NCI-H146 (cell line): ENCODE measurements around the gene CIT.
"Not testable (repeated sequence)": the region's sequence is repeated elsewhere in the genome, so short reads cannot be mapped to it uniquely, and the experiment has no call there.

Experiments used
- DNase-seq: peaks from one replicate; lab custom pipeline; 2025; lab: John Stamatoyannopoulos, UW

The CIT gene

DNA sequence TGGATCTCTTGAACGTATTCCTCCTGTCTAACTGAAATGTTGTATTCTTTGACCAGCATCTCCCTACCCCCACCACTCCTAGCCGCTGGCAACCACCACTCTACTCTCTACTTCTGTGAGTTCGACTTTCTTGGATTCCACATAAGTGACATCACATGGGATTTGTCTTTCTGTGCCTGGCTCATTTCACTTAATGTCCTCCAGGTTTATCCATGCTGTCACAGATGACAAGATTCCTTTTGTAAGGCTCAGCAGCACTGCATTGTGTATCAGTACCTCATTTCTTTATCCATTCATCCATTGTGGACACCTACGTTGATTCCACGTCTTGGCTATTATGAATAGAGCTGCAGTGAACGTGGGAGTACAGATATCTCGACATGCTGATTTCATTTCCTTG is 198.7 kb downstream of the CIT start:
- DNase-seq, result no peak

DNA sequence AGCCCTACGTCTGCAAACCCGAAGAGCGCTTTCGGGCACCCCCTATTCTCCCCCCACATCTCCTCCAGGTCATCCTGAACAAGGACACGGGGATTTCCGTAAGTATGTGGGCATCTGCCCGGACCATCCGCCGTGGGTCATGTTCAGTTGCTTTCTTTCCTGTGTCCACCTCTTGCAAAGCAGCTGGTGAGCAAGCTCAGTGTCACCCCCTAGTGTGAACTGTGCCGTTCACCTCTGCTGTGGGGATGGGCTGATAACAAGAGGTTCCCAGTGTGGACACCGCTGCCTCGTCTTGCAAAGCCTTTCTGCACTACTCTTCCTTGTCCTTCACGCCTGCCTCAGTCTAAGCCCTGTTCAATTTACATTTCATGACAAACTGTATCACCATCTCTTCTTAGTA is 200.5 kb downstream of the CIT start:
- DNase-seq, result no peak

DNA sequence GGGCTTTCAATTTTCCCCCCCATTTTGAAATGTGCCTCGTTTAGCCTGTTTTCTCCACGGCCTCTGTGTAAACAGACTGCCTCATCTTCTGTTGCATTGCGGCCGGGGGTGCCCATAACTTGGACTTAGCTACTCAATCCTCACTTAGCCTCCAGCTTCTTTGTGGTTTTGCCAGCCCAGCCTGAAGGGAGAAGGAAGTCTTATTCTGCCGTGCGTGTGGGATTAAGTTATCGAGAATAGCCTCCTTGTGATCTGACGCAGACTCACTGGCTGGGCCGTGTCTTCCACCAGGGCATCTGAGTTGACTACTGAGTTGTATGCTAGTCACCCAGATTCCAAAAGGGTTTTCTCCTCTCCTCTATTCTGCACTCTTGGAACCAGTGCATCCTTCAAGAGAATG is 201.1 kb downstream of the CIT start:
- DNase-seq, result no peak

DNA sequence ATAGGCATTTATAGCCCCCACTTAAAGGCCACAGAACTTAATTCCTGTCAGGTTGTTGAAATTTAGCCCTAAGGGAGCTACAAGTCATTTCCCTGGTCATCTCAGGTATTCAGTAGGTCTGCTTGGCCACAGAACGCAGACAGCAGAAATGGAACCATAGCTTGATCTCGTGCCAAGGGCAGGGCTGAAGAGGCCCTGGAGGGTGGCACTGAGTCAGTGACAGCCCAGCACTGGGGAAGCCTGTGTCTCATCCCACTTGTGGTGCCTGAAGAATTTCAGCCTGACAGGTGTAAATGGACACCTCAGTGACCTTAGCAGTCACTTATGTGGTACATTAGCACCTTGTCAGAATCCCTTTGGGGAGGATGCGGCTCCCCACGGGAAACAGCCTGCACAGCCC is 202.6 kb downstream of the CIT start:
- DNase-seq, result no peak

DNA sequence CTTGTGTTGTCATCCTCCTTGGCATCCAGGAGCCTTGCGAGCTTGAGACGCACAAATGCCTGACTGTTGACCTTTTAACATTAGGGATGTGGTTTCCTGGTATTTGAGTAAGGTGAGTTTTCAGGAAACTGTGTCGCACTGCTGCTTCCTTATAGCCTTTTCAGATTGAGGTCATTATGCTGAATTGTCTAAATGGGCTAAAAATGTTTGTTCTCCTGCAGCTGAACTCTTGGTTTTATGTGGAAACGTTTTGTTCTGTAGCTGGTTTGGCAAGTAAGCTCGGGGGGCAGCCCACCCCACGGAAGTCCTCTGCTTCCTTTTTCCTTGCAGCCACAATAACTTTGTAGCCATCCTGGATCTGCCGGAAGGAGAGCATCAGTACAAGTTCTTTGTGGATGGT is 203.5 kb downstream of the CIT start:
- DNase-seq, result no peak

DNA sequence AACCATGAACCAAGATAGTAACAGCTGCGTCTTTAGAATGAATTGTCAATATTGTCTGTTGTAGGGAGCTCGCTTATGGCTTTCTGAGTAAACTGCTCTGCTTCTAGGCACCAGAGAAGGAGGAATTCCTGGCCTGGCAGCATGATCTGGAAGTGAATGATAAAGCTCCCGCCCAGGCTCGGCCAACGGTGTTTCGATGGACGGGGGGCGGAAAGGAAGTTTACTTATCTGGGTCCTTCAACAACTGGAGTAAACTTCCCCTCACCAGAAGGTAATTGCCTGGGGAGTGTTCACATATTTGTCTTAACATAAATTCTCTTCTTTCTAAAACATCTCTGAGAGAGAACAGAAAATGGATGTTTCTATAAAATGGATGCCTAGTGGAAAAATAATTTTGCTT is 204.9 kb downstream of the CIT start:
- no peak for DNase-seq

DNA sequence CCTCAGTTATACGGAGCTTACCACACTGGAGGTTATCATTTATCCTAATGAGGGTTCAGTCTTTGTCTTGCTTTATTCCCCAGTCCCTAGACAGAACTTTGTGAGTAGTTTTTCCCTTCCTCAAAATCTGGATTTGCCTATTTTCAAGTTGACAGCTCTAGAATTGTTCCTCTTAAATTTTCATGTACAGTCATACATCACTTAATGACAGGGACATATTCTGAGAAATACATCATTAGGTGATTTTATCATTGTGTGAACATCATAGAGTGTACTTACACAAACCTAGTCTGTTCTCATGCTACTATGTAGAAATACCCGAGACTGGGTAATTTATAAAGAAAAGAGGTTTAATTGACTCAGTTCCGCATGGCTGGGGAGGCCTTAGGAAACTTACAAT is 206.1 kb downstream of the CIT start:
- no peak for DNase-seq

DNA sequence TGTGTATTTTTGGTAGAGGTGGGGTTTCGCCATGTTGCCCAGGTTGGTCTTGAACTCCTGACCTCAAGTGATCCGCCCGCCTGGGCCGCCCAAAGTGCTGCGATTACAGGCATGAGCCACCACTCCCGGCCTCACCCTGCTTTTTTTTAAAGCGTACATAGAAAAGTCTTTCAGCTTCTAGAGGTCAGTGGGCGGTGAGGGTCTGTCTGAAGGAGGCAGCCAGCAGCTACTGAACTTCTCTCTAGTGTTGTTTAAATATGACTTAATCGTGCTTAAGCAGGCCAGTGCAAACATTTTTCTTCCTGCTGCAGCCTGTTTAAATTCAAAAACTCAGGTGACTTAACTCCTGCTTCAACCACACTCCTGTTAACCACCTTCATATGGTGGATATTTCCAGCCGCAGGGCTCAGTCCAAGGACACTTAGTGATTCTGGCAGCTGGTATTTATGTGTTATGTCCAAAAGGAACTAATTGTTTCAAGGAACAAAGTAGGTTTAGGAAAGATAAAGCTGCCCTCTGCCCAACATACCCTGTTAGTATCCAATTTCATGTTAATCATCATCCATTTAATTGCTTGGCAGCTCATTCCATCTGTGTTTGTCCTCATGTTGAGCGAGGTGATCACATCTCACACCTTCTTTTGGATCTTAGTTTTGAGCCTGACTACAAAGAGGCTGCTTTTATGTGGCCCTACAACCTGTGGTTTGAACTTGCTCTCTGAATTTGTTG is 207.2 kb downstream of the CIT start:
- peak; percentile 76 for DNase-seq

DNA sequence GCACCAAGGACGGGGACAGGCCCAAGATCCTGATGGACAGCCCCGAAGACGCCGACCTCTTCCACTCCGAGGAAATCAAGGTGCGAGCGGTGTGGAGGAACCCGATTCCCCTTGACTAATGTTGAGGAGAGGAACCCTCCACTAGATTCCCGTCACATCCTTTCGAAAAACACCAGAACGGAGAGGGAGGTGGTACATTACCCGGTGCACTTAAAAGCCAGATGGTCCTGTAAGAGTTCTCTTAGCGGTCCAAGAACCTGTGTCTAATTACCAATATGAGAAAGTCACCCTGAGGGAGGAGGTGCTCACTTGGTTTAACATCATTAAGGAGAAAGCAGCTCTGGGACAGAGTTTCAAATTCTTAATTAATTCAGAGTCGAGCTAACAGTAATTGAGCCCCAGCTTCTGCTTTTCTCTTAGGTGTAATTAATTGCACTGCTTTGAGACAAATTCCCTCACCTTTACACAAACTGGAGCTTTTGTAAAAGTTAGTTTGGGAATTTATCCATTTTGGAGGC is 208.7 kb downstream of the CIT start:
- DNase-seq, result no peak

DNA sequence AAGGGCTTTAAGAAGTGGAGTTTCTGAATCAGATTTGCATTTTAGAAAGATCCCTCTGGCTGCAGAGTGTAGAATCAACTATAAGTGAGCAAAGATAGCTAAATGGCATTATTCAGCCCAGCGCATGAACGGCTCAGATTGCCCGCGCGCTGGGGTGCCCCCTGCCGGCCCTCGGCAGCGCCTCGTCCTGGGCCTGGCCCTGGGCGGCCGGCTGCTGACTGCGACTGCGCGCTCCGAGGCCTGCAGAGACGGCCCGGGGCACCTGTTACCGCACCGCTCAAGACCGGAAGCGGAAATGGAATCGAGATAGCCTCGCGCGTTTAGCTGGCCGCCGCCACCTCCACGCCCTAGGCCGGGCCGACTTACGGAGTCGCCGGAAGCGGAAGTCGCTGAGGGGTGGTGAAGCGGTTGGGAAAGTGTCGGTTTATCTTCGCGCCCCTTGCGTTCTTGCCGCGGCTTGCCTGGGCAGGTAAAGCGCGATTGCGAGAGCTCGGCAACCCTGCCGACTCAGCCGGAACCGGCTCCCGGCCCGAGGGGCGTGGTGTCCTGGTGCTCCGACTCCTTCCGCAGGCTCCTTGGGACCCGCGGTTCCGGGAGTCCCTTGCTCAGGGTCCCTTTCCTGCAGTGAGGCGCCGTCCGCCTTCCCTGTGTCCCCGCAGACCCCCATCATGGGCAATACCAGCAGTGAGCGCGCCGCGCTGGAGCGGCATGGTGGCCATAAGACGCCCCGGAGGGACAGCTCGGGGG is 209.4 kb downstream of the CIT start, which contains the start of gene PRKAB1:
TSS of gene PRKAB1 (plus strand) at position 557 of the 747 bp plus-strand sequence. CDS start at position 669, 112 bp downstream.
- peak; percentile 98 for DNase-seq

DNA sequence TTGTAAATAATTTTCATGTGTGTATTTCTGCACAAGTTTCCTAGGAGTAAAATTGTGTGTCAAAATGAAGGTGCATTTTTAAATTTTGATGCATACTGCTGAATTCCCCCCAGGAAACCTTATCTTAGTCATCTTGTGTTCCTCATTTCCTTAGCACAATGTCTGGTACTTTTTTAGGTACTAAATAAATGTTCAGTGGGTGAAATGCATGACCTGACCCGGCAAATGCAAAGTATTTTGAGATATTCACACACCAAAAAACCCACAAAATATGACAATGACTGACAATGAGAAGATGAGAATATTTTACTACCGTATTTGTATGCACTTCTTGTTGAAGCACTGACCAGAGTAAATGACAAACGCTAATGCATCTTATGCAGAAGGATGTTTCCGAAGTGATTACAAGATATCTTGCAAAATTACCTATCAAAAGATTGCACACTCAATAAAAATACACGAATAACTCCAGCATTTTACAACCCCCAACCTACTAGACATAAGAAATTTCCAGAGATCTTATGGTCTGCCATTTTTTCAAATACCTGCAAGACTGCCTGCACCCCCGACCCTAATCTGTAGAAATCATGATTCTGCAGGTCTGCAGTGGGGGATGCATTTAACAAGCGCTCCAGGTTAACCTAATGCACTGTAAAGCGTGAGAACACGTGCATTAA is 210.1 kb downstream of the CIT start:
- DNase-seq, result peak; percentile 82

DNA sequence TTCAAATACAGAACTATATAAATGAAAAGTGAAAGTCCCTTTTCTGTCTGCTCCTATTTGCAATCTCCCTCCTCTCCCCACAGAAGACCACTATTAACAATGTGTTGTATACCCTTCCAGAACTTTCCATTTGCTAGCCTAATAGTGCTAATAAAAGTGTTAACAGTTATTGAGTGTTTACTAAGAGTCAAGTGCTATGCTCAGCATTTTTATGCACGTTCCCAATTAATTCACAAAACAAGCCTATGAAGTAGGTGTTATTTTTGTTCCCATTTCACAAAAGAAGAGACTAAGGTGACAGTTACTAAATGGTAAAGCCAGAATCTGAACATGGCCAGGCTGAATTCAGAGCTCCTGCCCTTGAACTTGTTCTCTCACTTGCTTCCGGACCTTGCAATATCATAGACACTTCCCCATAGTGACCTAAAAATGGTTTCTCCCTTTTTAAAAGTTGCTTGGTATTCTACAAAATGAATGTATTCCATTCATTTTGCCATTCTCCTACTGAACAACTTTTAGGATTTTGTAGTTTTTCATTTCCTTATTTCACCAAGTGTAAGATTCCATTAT is 210.8 kb downstream of the CIT start:
- no peak for DNase-seq

DNA sequence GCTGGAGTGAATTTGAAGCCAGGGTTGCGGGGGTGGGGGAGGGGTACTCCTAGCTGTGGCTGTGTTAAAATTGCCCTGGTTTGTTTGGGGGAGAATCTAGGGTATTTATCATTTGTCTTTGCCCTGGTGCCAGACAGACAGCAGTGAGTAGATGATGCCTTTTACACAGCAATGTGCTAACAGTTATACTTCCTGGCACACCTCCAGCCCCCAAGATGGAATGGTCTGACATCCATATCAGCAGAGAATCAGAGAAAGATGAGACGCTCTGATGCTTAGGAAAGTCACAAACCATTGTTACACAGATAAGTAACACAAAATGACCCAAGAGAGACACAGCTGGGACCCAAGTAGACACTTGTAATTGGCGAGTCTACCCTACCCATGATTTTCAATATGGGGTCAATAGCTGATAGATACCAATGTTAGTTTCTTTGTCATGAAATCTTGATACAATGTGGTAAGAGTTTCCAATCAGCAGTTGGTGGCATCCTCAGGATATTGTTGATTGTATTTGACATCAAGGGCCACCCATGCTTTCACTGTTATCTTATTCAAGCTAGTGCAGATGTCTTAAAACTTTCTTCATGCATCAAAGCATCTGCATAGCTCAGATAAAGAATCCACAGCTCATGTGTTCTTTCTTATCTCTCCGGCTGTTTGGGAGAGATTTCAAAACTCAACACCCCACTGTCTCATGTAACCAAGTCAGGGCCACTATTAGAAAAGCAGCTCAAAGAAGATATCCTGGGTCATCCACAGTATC is 211.8 kb downstream of the CIT start:
- no peak for DNase-seq

DNA sequence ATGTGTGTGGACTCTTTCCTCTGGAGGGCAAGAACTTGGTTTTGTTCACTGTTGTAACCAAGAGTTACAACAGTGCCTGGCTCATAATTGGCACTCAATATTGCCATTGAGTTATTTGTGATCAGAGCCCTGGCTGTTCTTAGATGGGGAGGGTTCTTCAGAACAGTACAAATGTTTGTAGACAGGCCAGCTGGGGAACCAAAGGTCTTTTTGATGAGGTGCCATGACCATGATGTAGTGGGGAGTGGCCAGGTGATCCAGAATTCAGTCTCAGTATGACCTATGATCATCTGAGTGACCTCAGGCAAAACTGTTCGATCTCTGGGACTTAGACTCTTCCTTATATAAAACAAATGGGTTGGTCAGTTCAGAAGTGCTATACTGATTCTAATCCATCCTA is 212.5 kb downstream of the CIT start:
- no peak for DNase-seq

DNA sequence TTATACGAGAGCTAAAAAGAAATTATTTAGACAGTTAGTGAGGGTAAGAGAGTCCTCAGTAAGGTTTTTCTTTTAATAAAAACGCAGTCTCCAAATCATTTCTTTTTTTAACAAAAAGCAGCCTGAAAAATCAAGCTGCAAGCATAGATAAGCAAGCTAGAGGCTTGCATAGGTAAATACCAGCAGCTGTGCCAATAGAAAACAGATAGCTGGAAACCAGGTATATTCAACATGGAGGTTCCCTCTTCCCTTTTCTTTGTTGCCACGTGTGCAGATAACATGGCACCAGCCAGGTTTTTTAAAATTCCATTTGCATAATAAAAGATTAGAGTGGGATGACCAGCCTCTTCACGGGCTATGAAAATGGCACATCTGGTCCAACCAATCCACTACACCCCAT is 215.2 kb downstream of the CIT start:
- DNase-seq, result peak; percentile 61

DNA sequence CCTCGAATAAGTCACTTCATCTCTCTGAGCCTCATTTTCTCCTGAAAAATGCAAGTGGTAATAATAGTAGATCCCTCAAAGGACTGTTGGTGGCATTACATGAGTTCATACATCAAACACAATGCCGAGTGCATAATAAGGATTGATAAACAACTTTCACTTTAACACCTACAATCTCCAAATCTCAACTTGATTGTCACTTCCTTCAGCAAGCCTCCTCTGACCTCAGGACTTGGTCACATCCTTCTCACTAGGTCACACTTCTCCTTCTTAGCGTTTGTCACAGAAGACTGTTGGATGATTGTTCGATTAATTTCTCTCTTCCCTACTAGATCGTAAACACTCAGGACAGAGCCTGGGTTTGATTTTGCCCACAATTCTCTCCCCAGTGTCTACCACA is 217.0 kb downstream of the CIT start:
- DNase-seq, result no peak

DNA sequence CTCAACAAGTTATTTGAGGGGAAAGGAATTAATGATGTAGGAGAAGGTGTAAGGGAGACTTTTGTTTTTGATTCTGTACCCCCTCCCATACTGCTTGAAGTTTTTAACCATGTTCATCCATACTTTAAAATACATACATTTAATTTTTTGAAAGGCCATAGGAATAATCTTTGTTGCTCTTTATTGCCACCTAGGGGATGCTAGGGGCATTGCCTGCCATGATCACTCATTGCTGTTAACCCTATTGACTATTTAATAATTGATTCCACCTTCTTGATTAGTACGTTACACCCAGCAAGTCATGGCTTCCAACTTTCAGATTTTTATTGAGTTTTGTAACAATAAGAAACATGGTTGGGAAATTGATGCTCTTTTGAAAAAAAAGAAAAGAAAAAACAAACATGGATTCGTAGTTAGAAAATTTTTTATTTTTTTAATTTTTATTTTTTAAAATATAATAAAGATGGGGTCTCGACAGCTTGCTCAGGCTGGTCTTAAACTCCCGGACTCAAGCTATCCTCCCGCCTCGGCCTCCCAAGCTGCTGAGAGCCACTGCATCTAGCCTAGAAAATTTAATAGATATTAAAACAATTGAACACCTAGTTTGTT is 217.7 kb downstream of the CIT start:
- peak; percentile 47 for DNase-seq

DNA sequence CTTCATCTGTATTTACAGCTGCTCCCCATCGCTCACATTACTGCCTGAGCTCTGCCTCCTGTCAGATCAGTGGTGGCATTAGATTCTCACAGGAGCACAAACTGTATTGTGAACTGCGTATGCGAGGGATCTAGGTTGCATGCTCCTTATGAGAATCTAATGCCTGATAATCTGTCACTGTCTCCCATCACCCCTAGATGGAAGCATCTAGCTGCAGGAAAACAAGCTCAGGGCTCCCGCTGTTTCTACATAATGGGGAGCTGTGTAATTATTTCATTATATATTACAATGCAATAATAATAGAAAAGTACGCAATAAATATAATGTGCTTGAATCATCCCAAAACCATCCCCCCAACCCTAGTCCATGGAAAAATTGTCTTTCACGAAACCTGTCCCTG is 219.0 kb downstream of the CIT start:
- DNase-seq, result peak; percentile 34

DNA sequence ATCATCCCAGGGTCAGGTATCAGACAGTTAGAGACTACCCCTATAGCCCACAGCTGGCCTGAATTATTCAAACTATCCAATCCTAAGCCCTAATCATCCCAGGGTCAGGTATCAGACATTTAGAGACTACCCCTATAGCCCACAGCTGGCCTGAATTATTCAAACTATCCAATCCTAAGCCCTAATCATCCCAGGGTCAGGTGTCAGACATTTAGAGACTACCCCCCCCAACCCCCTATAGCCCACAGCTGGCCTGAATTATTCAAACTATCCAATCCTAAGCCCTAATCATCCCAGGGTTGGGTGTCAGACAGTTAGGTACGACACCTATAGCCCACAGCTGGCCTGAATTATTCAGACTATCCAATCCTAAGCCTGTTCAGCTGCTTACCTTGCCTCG is 220.1 kb downstream of the CIT start:
- not testable (repeated sequence) for DNase-seq

DNA sequence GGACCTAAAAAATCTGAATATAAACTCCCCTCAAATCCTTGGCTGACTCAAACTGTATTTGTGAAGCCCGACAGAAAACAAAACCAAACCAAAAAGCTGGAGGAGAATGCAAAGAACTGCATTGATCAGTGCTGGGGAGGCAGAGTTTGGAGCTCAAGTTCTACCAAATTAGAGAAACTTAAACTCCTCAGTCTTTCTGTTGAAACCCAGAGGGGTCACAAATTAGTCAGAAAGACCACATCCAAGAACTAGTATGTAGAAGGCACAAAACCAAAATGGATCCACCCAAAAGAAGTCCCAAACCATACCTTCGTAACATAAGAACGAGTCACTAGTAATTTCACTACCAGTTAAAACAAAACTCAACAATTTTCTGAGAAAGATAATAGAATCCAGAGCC is 224.5 kb downstream of the CIT start:
- no peak for DNase-seq

DNA sequence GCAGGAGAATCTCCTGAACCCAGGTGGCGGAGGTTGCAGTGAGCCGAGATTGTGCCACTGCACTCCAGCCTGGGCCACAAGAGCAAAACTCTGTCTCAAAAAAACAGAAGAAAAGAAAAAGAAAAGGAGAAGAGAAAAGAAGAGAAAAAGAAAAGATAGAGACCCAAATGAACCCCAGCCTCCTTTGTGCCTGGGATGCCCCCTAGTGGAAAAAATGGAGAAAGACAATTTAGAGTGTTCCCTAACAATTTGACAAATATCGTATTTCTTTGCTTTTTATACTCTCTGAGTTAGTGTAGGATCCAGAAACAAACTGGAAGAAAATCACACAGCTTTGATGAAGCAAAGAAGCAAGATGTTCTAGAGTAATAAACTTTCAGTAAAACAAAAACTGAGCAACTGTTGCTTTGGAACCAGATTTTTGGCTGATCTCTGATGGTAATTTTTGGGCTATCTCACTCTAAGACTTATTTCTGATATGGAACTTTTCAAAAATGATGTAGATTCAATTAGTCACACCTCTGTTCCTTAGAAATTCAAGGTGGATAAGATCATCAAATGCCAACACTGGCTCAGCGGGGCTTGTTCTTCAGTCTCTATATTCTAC is 227.8 kb downstream of the CIT start:
- DNase-seq, result no peak
